Prostate gland (tissue), 2 donors: ENCODE data around the gene SEMG1.

Experiments used
- CTCF ChIP-seq, 4 experiments: fragments of 200-600 bp in 2 of 4; fragments of 450-650 bp in 2 of 4; sonication (generic) in 2 of 4; IDR thresholded peaks; 1 replicate in 3 of 4; 2 replicates in 1 of 4; pipeline ENCODE4 v1.5.1; 2016 to 2019; ENCODE audit warnings: antibody characterized with exemption in 4 of 4, mild to moderate bottlenecking in 2 of 4, moderate library complexity in 2 of 4
- POLR2A ChIP-seq: fragments of 450-650 bp; IDR thresholded peaks from one replicate; pipeline ENCODE4 v1.6.1; 2016; ENCODE audit warnings: antibody characterized with exemption, mild to moderate bottlenecking

- TF ChIP-seq POLR2A: no peak
- TF ChIP-seq CTCF (IDR thresholded peaks at IDR 0.05): no peak
Observed at GRCh38 chr20:45164906-45165305, 41.9 kb upstream of the SEMG1 start.
